Adrenal gland (tissue), 12 donors: ENCODE data around the gene TSPEAR. TPM values are rescaled to one million over a fixed set of nuclear protein-coding genes. Genes with fewer than 3 reads are reported as not detected.

Source experiments
- DNase-seq, 7 donors: peaks; one replicate each; pipeline ENCODE4 v3.0.0-alpha.2; 2019 to 2020
- H3K27ac ChIP-seq, 5 donors: fragments of 200-600 bp; sonication (generic) in 4 of 5; 1 replicate in 3 of 5; 2 replicates in 2 of 5; pipeline versions ENCODE4 v1.5.1 to v1.8.0; 2016 to 2020; ENCODE audit warnings: mild to moderate bottlenecking in 1 of 5
- H3K27me3 ChIP-seq: fragments of 200-600 bp; 2 replicates; pipeline ENCODE4 v1.8.0; 2021
- H3K36me3 ChIP-seq, 2 donors: fragments of 200-600 bp; replicated peaks in 1 of 2; 1 replicate in 1 of 2; 2 replicates in 1 of 2; pipeline versions ENCODE4 v1.5.1 to v1.8.0; 2018 to 2022
- H3K4me1 ChIP-seq, 2 donors: fragments of 200-600 bp; replicated peaks in 1 of 2; 1 replicate in 1 of 2; 2 replicates in 1 of 2; pipeline versions ENCODE4 v1.5.1 to v1.8.0; 2018 to 2021
- H3K4me3 ChIP-seq, 4 donors: fragments of 200-600 bp; sonication (generic) in 3 of 4; one replicate each; pipeline ENCODE4 v1.5.1; 2016 to 2018
- H3K9me3 ChIP-seq, 3 donors: fragments of 200-600 bp; sonication (generic) in 1 of 3; replicated peaks in 1 of 3; 1 replicate in 2 of 3; 2 replicates in 1 of 3; pipeline versions ENCODE4 v1.5.1 to v1.8.0; 2016 to 2021
- CTCF ChIP-seq, 6 experiments: fragments of 450-650 bp in 4 of 6; fragments of 200-600 bp in 2 of 6; sonication (generic) in 1 of 6; IDR thresholded peaks; 1 replicate in 5 of 6; 2 replicates in 1 of 6; pipeline versions ENCODE4 v1.5.1 to v1.8.0; 2016 to 2021; ENCODE audit warnings: antibody characterized with exemption in 6 of 6, mild to moderate bottlenecking in 2 of 6, moderate library complexity in 1 of 6
- POLR2A ChIP-seq, 2 donors: fragments of 450-650 bp; IDR thresholded peaks; one replicate each; pipeline ENCODE4 v1.6.1; 2017; ENCODE audit warnings: antibody characterized with exemption in 2 of 2, mild to moderate bottlenecking in 2 of 2, moderate library complexity in 1 of 2
- WGBS, 4 donors: extraction: QIAGEN DNeasy Blood & Tissue Kit in 2 of 4; methylation state at CpG; one replicate each; pipeline versions ENCODE4 v1.1.5 to v1.1.7; 2013 to 2017; 5-methylcytosine and 5-hydroxymethylcytosine counted together
- intact Hi-C, 2 donors: fragments of 100-400 bp; cut with DNase I; formaldehyde crosslinking; loops; one replicate each; pipeline versions ENCODE4 v1.14.1 to v1.15.0; 2022 to 2023
- polyA plus RNA-seq, 3 donors: library from polyadenylated mRNA; stranded (reverse); fragments of 200-250 nt in 2 of 3; fragments of 350-450 nt in 1 of 3; fragmentation: Illumina TruSeq in 1 of 3; extraction: RNeasy Lipid Tissue Mini Kit (QIAGEN cat#74804) in 1 of 3; gene quantifications; one replicate each; pipeline ENCODE4 v1.2.3, GENCODE V29; 2013 to 2014
- total RNA-seq, 9 donors: library from RNA; depleted of rRNA in 4 of 9; stranded (reverse); fragments of >200 nt in 4 of 9; fragments of 120-200 nt in 1 of 9; fragmentation: NEBNext Ultra II Directional in 1 of 9; extraction: Animal tissue kit (Norgen Biotek cat#: 25700) in 1 of 9; gene quantifications; one replicate each; pipeline versions ENCODE4 v1.1.0 to v1.2.4, GENCODE V29; 2013 to 2023
- donor health status: healthy with polysubstance abuse.
- donor health status: Bipolar disorder and iron deficiency.
- donor health status: DM: yes; HTN: yes; CAD: no.
- donor health status: DM: no; HTN: no; CAD: no.
- donor health status: DM: no; HTN: no; CAD: no.
- donor health status: DM: yes; HTN: yes; CAD: no.

Gene TSPEAR
- total and polyA plus RNA-seq, 12 donors: not detected

GRCh38 chr21:44513389-44514217 is 197.8 kb downstream of the TSPEAR start:
- no peak overlapping the region for H3K4me3 ChIP-seq
- H3K36me3 ChIP-seq: no peaks in the 10 kb centered on the region
- no peaks in the 10 kb centered on the region for H3K9me3 ChIP-seq
- peaks cover 8% of the 10 kb centered on the region for H3K27me3 ChIP-seq
- H3K4me1 ChIP-seq: no peaks in the 10 kb centered on the region
- no peak overlapping the region for H3K27ac ChIP-seq
- 86 to 89% (median 88%) methylated on average over 8 to 15 of the region's 15 CpGs for WGBS, 4 donors
- DNase-seq: no peak
- no peak for TF ChIP-seq CTCF (IDR thresholded peaks at IDR 0.05)
- TF ChIP-seq POLR2A (IDR thresholded peaks at IDR 0.05): no peak
- intact Hi-C loops: loop anchor here (5.0 kb wide), 1 partner anchor 279 kb away; no protein-coding TSS in a partner anchor

GRCh38 chr21:44512496-44513388 is 198.6 kb downstream of the TSPEAR start:
- Histone ChIP-seq H3K9me3 (no peaks in the 10 kb centered on the region), H3K4me3 (no peak overlapping the region), H3K4me1 (no peaks in the 10 kb centered on the region), H3K27me3 (peaks cover 8% of the 10 kb centered on the region), H3K36me3 (no peaks in the 10 kb centered on the region), H3K27ac (no peak overlapping the region)
- 75 to 82% (median 77%) methylated on average over 19 to 21 of the region's 21 CpGs for WGBS, 4 donors
- intact Hi-C loops: loop anchor here (5.0 kb wide), 1 partner anchor 280 kb away; no protein-coding TSS in a partner anchor
- DNase-seq: no peak
- TF ChIP-seq POLR2A (IDR thresholded peaks at IDR 0.05) (no peak), CTCF (IDR thresholded peaks at IDR 0.05) (no peak)

GRCh38 chr21:44511938-44512275 is 199.5 kb downstream of the TSPEAR start:
- H3K36me3 ChIP-seq: no peaks in the 10 kb centered on the region
- H3K27me3 ChIP-seq: peaks cover 8% of the 10 kb centered on the region
- intact Hi-C loops: loop anchor here (5.0 kb wide), 1 partner anchor 280 kb away; no protein-coding TSS in a partner anchor
- TF ChIP-seq CTCF (IDR thresholded peaks at IDR 0.05) (no peak), POLR2A (IDR thresholded peaks at IDR 0.05) (no peak)
- H3K4me3 ChIP-seq: no peak overlapping the region
- H3K4me1 ChIP-seq: no peaks in the 10 kb centered on the region
- no peaks in the 10 kb centered on the region for H3K9me3 ChIP-seq
- no peak overlapping the region for H3K27ac ChIP-seq
- 72 to 82% (median 77%) methylated on average over 8 of the region's 8 CpGs for WGBS, 4 donors
- no peak for DNase-seq
